HuH-7.5 (cell line): ENCODE measurements around the gene WDR48.

ENCODE experiments used
- DNase-seq: peaks from one replicate; pipeline ENCODE4 v3.0.0; 2011; ENCODE audit warnings: low spot score

Gene WDR48

DNA sequence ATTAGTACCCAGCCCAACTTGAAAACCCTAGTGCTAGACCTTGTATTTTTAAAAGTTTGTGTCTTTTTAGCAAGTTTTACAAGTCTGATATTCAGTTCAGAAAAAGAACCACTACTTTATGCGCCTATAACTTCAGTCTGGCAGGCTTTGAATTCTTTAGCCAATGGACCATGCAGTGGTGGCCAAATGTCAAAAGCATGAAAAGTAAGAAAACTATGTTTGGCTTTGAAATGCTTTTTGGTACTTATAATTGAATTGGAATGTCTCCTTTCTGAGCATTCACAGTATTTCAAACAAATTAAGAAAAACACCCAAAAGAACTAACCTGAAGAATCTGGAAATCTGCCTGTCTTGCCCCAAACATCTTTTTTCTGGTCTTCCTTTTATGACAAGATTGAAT is 12.8 kb downstream of the WDR48 start:
- DNase-seq, result no peak

DNA sequence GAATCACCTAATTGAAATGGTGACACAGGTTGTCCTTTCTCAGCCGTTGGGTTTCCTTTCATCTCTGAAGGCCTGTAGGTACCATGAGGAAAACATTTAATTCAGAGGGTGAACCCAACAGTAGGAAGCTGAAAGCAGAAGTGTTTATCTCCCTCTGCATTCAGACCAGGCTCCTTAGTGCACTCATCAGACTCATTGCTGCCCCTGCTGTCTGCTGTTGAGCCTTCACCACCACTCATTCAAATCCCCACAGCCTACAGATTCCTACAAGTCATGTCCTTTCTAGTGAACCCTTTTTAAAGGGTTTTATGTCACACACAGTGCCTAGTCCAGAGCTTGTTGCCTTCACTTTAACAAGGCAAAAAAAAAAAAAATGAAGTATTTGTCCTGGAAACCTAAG is 13.4 kb downstream of the WDR48 start:
- DNase-seq, result peak; percentile 48

GRCh38 chr3:39067286-39067685 is 15.5 kb downstream of the WDR48 start:
- DNase-seq, result no peak

- DNase-seq, result no peak
These were observed 16.7 kb downstream of the WDR48 start for GRCh38 chr3:39068556-39068955.

GRCh38 chr3:39075910-39076309 is 24.1 kb downstream of the WDR48 start:
- DNase-seq, result no peak

DNA sequence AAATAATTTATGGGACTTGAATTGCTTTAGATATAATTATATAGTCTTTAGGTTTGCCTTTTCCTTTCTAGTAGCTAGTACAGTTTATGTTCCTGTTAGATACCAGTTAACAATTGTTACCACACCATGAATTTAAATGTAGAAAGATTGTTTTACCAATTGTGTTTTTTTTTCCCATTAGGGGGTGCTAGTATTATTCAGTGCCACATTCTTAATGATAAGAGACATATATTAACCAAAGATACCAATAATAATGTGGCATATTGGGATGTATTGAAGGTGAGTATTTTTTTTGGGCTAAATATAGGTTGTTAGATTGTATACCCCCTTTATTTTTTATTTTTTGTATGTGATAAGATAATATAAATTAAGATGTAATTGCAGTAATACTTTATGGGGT is 27.7 kb downstream of the WDR48 start:
- no peak for DNase-seq

- DNase-seq, result no peak
These were observed 28.2 kb downstream of the WDR48 start for GRCh38 chr3:39080026-39080425.

DNA sequence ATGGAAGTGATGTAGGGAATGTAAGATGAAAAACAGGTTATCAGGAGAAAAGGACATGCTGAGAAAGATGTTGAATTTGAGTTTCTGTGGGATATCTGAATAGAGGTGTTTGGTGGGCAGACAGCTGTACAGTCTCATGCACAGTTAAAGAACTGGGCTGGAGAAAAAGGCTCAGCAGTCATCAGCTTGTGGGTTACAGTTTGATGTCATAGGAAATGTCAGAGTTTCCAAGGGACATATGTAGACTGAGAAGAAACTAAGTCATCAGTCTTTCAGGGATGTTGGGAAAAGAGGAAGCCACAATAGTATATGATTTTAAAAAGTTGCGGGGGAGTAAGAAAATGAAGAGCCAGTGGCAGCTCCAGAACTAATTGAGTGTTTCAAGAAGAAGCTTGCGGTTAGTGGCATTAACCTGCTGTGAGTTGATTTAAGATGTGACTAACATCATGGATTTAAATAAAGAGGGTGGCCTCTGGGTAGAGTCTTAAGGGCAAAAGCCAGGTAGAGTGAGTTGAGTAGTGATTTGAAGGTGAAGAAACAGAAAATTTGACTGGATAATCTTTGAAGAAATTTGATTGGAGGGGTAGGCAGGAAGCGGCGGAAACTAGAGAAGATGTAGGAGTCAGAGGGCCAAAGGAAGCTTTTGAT is 31.0 kb downstream of the WDR48 start:
- DNase-seq, result no peak

- DNase-seq, result no peak
These were observed 34.3 kb downstream of the WDR48 start for GRCh38 chr3:39086144-39086543.

DNA sequence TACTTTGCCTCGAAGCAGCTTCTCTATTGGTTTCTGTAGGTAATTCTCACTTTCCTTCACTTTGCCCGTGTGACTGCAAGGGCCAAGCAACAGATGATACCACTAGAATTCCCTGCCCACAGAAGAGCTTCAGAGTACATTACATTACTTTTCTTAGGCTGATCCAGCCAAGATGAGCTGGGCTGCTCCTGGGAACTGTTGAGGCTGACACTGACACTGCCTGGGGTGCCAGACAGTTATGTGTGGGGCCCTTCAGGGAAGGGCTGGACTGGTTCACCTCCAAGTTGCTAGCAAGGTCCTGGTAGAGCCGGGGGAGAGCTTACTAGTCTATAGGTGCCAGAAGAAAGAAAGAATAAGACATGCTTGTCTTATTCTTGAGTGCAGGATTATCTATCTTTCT is 36.6 kb downstream of the WDR48 start:
- DNase-seq, result no peak

- DNase-seq, result no peak
These were observed 37.1 kb downstream of the WDR48 start for GRCh38 chr3:39088889-39089288.

DNA sequence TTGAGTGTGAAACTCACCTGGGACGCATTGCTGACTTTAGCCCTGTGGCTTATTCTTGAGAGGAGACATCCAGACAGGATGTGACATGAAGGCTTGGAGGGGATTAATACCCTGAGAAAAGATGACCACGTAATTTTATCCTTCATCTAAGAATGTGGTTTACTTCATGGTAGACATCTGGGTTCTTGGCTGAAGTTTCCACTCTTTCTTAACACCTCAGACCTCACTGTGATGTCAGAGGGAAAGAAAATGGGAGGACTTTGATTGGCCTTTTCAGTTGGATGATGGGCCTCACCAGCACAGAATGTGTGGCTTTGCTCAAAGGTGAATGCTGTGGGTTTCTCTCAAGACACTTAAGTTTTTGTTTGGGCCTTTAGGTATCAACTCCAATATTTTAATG is 39.1 kb downstream of the WDR48 start:
- DNase-seq, result no peak

GRCh38 chr3:39094851-39095677 is 43.2 kb downstream of the WDR48 start:
- no peak for DNase-seq

DNA sequence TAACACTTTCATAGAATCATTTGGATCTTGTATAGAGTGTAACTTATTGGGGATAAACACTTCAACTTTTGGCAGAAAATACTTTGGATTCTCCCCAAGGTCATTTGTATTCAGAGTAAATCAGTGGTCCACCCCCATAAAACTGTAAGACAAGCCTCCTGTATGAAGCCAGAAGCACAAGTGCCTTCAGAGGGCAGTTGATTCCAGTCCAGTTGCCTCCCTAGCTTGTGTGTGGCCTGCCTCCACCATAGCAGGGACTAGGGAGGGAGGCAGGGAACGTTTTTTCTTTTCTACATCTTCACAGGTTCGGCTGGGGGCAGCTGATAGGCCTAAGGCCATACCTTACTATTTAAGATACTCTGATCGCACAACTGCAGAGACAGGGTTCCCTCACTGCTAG is 44.0 kb downstream of the WDR48 start:
- no peak for DNase-seq

GRCh38 chr3:39096775-39097174 is 45.0 kb downstream of the WDR48 start:
- no peak for DNase-seq

DNA sequence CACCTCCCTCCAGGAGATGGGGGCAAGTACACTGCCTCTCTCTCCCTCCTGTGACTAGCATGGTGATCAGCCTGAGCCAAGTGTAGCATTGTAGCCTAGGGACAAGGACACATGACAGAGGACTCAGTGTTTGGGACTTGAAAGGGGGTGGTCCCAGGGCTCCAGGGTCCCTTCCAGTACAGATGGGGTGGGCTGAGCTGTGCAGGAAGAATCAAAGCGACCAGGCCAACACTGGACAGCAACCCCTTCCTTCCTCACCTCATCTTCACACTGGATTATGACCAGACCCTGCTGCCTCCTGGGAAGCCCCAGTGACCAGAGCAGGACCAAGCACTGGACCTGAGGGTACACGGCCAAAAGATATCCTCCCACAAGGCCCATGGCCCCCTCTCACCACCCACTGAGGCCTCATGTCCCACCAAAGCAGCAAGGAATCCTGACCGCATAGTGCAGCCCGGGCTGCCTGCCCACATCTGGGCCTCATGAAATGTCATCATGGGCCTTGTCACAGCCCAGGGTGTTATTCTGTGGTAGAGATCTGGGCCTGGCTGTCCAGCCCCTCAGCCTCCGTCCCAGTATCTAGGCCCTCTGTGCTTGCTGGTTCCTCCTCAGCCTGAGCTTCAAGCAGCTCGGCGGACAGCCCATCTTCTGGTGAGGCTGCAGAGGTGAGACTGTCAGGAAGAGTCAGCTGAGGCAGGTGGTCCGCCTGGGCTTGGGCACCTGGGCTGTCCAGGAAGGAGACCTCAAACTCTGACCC is 46.1 kb downstream of the WDR48 start:
- DNase-seq, result no peak

DNA sequence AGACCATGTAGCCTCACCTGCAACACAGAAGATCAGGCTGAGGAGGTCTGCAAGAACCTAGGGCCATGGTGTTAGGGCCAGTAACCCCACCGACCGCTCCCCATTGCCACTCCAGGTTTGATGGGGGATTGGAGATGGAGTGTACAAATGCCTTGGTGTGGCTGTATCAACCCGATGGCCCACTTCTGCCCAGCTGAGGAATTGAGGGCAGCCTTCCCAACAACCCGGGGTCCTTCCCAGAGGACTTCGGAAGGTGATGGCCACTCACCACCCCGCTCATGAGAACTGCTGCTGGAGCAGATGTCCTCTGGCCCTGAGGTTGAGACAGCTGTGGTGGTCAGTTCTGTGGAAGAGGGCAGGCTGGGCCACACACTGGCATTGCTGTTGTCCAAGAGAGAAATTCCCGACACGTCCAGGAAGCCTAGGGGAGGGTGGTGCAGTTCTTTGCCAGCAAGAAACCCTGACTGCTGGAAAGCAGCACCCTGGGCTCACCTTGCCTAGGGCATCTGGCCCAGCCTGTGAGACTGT is 46.7 kb downstream of the WDR48 start:
- DNase-seq, result no peak

GRCh38 chr3:39099242-39099641 is 47.4 kb downstream of the WDR48 start:
- DNase-seq, result no peak

- no peak for DNase-seq
These were observed 48.1 kb downstream of the WDR48 start for GRCh38 chr3:39099738-39100499.

DNA sequence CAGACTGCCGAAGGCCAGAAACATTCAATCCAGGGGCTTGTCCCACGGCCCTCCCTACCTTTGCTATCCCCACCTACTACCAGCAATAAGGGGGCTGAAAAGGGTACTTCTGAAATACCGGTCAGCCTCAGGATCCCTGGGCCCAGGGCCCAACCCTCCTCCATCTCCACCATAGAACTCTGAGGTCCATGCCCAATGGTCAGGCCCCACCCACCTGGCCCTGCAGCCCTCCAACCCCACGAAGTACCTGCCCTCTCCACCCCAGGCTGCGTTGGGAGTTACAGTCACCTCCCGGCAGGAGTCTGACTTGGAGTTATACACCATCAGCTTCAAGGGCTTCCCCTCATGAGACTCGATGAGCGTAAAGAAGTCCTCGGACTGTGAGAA is 48.7 kb downstream of the WDR48 start:
- no peak for DNase-seq

GRCh38 chr3:39101022-39101689 is 49.3 kb downstream of the WDR48 start:
- peak; percentile 94 for DNase-seq
